ENCODE results near the gene PRR35.

The PRR35 gene

DNA sequence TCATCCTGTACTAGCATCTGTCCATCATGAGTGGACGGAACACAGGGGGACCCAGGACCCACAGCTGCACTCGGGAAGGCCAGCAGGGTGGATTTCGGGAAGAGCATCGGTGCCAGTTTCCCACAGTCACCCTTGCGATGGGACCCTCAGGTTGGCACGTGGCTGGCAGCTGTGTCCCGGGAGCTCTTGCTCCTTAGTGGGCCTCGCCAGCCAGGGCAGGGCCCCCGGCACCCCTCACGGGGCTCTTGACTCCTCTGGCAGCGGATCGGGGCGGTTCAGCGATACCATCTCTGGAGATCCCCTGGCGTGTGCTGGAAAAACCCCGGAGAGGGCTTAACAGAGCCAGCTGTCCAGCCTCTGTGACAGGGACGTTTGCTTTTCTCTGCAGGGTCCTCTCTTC is 23.4 kb upstream of the PRR35 start:
- Histone ChIP-seq H3K4me1 (ENCODE audit: control insufficient read depth in 1 of 2, insufficient read depth in 2 of 2, low read length in 2 of 2) (peaks cover 11 to 22% of the 10 kb centered on the region in 2 donors), H3K27ac (ENCODE audit: low read depth, low read length) (no peak overlapping the region)

DNA sequence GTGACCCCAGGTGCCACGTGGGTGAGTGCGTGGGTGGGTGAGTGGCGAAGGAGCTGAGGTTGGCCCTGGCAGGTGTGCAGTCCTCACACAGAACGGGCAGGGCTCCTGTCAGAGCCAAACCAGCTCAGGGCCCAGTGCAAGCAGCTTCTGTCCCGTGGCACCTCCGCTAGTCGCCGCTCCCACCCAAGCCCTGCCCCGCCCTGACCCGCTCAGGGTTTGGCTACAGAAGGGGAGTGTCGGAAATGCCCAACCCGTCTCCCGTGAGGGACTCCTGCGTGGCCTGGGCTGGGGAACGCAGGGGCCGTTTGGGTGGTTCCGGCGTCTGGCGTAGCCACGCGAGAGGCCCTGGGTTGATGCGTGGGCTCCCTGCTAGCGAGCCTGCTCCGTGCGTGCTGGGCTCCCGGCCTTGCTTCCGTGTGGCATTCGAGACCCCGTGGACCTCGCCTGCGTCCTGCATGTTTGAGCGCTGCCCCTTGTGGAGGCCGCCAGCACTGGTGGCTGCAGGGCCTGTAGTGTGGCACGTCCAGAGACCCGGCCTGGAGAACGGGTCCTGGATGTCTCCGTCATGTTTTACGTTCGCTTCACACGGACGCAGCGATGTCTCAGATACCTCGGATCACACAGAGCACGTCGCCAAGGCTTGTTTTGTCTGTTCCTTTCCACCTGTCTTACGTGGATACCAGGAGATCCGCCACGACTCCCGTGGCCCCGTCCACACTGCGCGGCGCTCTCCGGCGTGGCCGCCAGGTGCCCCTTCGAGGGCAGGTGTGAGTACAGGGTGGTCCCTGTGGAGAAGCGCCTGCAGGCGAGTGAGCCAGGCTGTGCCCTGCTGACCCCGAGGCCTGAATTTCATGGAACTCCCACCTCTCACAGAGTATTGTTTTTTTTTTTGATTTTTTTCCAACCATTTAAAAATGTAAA is 22.5 kb upstream of the PRR35 start:
- Histone ChIP-seq H3K27me3 (ENCODE audit: control insufficient read depth in 1 of 2, insufficient read depth in 2 of 2, low read length in 2 of 2) (no peaks in the 10 kb centered on the region), H3K36me3 (ENCODE audit: control insufficient read depth in 1 of 2, insufficient read depth in 2 of 2, low read length in 2 of 2) (peaks cover 8 to 39% of the 10 kb centered on the region in 2 donors), H3K4me3 (ENCODE audit: low read depth in 1 of 2, low read length in 2 of 2) (no peak overlapping the region), H3K9me3 (ENCODE audit: control insufficient read depth in 1 of 2, low read length in 2 of 2) (no peaks in the 10 kb centered on the region), H3K4me1 (ENCODE audit: control insufficient read depth in 1 of 2, insufficient read depth in 2 of 2, low read length in 2 of 2) (peaks cover 11 to 22% of the 10 kb centered on the region in 2 donors), H3K27ac (ENCODE audit: low read depth, low read length) (no peak overlapping the region), H3K9ac (ENCODE audit: low read depth in 1 of 2, low read length in 2 of 2) (no peak overlapping the region)

More for the DNA sequence above, 23.4 kb upstream of the PRR35 start:
- Histone ChIP-seq H3K9me3 (ENCODE audit: control insufficient read depth in 1 of 2, low read length in 2 of 2) (no peaks in the 10 kb centered on the region), H3K36me3 (ENCODE audit: control insufficient read depth in 1 of 2, insufficient read depth in 2 of 2, low read length in 2 of 2) (peaks cover 8 to 39% of the 10 kb centered on the region in 2 donors), H3K4me3 (ENCODE audit: low read depth in 1 of 2, low read length in 2 of 2) (no peak overlapping the region), H3K9ac (ENCODE audit: low read depth in 1 of 2, low read length in 2 of 2) (no peak overlapping the region), H3K27me3 (ENCODE audit: control insufficient read depth in 1 of 2, insufficient read depth in 2 of 2, low read length in 2 of 2) (no peaks in the 10 kb centered on the region)

DNA sequence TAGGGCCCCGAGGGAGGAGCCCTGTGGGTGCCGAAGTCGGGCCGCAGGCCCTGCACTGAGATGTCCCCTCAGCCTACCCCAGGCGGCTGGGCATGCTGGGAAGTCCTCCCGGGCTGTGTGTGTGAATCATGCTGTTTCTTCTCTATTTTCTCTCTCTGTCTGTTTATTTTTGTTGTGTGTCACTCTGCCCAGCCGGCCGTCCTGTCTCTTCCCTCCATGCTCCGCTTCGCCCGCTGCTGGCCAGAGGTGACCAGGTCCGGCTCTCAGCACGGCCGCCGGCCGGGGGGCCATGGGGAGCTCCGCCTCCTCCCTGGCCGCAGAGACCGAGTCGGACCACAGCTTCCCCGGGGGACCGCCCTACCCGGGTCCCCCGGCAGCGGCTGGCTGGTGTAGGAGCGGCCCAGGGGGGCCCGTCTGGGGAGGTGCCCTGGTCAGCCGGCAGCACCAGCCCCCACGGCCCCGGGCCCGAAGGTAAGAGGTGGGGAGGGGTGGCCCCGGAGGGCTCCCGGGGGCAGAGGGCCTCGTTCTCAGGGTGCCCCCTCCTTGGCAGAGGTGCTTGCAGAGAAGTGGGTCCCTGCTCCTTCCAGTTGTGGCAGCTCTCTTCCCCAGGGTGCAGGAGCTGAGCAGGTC is 20.2 kb upstream of the PRR35 start:
- Histone ChIP-seq H3K9me3 (ENCODE audit: control insufficient read depth in 1 of 2, low read length in 2 of 2) (no peaks in the 10 kb centered on the region), H3K9ac (ENCODE audit: low read depth in 1 of 2, low read length in 2 of 2) (no peak overlapping the region), H3K4me3 (ENCODE audit: low read depth in 1 of 2, low read length in 2 of 2) (no peak overlapping the region), H3K27ac (ENCODE audit: low read depth, low read length) (no peak overlapping the region), H3K27me3 (ENCODE audit: control insufficient read depth in 1 of 2, insufficient read depth in 2 of 2, low read length in 2 of 2) (no peaks in the 10 kb centered on the region), H3K4me1 (ENCODE audit: control insufficient read depth in 1 of 2, insufficient read depth in 2 of 2, low read length in 2 of 2) (peaks cover 3 to 10% of the 10 kb centered on the region in 2 donors), H3K36me3 (ENCODE audit: control insufficient read depth in 1 of 2, insufficient read depth in 2 of 2, low read length in 2 of 2) (peaks cover 8 to 39% of the 10 kb centered on the region in 2 donors)

DNA sequence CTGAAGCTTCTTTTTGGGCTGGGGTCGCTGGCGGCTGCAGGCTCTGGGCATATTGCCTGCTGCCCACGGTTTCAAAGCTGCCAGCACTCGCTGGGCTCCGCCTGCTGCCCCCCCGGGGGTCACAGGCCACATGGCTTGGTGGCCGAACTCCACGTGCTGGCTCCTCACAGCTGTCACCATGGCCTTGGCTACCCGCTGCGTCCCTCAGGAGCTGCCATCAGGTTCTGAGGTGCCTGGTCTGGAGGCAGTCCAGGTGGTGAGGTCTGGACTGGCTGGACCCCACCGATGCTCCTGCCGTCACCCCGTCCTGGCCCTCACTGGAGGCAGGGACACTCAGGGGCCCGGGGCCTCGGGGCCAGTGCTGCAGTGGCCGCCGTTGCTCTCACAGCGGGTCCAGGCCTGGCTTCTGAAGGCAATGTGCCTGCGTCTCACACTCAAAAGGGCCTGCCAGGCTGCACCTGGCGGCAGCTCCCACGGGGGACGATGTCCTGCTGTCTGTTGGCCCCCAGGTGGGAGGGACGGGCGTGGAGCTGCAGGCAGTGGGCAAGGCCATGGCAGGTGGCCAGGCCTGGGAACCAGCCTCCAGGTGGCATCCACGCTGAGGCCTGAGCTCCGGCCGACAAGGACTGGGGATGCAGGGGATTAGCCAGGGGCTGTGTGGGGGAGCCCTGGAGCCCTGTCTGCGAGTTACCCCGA is 19.4 kb upstream of the PRR35 start:
- Histone ChIP-seq H3K4me3 (ENCODE audit: low read depth in 1 of 2, low read length in 2 of 2) (no peak overlapping the region), H3K4me1 (ENCODE audit: control insufficient read depth in 1 of 2, insufficient read depth in 2 of 2, low read length in 2 of 2) (peaks cover 0 to 6% of the 10 kb centered on the region in 2 donors), H3K27ac (ENCODE audit: low read depth, low read length) (no peak overlapping the region), H3K27me3 (ENCODE audit: control insufficient read depth in 1 of 2, insufficient read depth in 2 of 2, low read length in 2 of 2) (no peaks in the 10 kb centered on the region), H3K9me3 (ENCODE audit: control insufficient read depth in 1 of 2, low read length in 2 of 2) (no peaks in the 10 kb centered on the region), H3K9ac (ENCODE audit: low read depth in 1 of 2, low read length in 2 of 2) (no peak overlapping the region), H3K36me3 (ENCODE audit: control insufficient read depth in 1 of 2, insufficient read depth in 2 of 2, low read length in 2 of 2) (peaks cover 8 to 39% of the 10 kb centered on the region in 2 donors)

DNA sequence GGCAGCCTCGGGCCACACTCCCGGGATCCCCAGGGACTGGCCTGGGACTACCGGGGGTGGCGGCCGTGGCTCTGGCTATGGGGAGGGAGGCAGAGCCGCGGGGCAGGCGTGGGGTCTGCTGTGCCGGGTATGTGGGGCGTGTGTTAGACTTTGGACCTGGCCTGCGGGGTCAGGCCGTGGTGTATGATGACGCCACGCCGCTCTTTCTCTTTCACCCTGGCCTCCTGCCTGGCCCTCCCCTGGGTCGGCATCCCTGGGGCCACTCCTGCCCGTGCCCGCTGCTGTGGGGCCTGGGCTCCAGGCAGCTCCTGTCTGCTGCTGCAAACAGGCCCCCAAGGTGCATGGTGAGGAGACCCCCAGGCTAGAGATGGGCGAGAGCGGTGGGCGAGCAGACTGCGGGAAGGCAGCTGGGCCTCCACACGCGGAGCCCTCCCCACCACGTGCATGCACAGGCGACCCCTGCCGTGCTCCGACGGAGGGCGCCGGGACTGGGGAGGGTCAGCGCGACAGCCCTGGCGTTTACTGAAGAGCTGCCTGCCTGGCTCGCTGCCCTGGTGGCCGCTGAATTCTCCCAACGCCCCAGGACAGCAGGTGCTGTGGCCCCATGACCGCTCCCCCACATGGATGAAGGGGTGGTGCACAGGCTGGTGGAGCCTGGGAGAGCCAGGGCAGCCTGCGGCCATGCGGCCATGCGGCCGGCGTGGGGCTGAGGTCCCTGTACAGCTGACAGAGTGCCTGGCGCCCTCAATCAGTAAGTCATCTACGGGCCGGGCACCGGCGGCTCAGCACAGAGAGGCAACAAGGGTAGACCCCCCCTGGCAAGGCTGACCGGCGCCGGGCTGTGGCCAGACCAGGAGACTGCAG is 16.7 kb upstream of the PRR35 start:
- Histone ChIP-seq H3K4me1 (ENCODE audit: control insufficient read depth in 1 of 2, insufficient read depth in 2 of 2, low read length in 2 of 2) (peaks cover 0 to 6% of the 10 kb centered on the region in 2 donors), H3K36me3 (ENCODE audit: control insufficient read depth in 1 of 2, insufficient read depth in 2 of 2, low read length in 2 of 2) (peaks cover under 1 to 30% of the 10 kb centered on the region in 2 donors), H3K4me3 (ENCODE audit: low read depth in 1 of 2, low read length in 2 of 2) (no peak overlapping the region), H3K9ac (ENCODE audit: low read depth in 1 of 2, low read length in 2 of 2) (no peak overlapping the region), H3K27me3 (ENCODE audit: control insufficient read depth in 1 of 2, insufficient read depth in 2 of 2, low read length in 2 of 2) (no peaks in the 10 kb centered on the region), H3K27ac (ENCODE audit: low read depth, low read length) (no peak overlapping the region), H3K9me3 (ENCODE audit: control insufficient read depth in 1 of 2, low read length in 2 of 2) (no peaks in the 10 kb centered on the region)

DNA sequence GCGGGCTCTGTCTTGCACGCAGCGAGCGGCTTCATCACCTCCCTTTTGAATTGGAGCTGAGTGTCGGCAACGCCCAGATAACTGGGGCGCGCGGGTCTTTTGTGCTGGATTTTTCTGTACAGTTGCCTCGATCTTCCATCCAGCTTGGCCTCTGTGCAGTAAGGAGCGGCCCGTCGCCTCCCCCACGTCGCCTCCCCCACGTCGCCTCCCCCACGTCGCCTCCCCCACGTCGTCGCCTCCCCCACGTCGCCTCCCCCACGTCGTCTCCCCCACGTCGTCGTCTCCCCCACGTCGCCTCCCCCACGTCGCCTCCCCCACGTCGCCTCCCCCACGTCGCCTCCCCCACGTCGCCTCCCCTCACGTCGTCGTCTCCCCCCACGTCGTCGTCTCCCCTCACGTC is 15.7 kb upstream of the PRR35 start:
- no peak overlapping the region for H3K9ac ChIP-seq (ENCODE audit: low read depth in 1 of 2, low read length in 2 of 2)
- H3K27ac ChIP-seq (ENCODE audit: low read depth, low read length) = no peak overlapping the region
- H3K4me3 ChIP-seq (ENCODE audit: low read depth in 1 of 2, low read length in 2 of 2) = no peak overlapping the region
- H3K36me3 ChIP-seq (ENCODE audit: control insufficient read depth in 1 of 2, insufficient read depth in 2 of 2, low read length in 2 of 2) = peaks cover 4 to 35% of the 10 kb centered on the region in 2 donors
- no peaks in the 10 kb centered on the region for H3K27me3 ChIP-seq (ENCODE audit: control insufficient read depth in 1 of 2, insufficient read depth in 2 of 2, low read length in 2 of 2)
- H3K9me3 ChIP-seq (ENCODE audit: control insufficient read depth in 1 of 2, low read length in 2 of 2) = no peaks in the 10 kb centered on the region
- peaks cover 0 to 6% of the 10 kb centered on the region in 2 donors for H3K4me1 ChIP-seq (ENCODE audit: control insufficient read depth in 1 of 2, insufficient read depth in 2 of 2, low read length in 2 of 2)

DNA sequence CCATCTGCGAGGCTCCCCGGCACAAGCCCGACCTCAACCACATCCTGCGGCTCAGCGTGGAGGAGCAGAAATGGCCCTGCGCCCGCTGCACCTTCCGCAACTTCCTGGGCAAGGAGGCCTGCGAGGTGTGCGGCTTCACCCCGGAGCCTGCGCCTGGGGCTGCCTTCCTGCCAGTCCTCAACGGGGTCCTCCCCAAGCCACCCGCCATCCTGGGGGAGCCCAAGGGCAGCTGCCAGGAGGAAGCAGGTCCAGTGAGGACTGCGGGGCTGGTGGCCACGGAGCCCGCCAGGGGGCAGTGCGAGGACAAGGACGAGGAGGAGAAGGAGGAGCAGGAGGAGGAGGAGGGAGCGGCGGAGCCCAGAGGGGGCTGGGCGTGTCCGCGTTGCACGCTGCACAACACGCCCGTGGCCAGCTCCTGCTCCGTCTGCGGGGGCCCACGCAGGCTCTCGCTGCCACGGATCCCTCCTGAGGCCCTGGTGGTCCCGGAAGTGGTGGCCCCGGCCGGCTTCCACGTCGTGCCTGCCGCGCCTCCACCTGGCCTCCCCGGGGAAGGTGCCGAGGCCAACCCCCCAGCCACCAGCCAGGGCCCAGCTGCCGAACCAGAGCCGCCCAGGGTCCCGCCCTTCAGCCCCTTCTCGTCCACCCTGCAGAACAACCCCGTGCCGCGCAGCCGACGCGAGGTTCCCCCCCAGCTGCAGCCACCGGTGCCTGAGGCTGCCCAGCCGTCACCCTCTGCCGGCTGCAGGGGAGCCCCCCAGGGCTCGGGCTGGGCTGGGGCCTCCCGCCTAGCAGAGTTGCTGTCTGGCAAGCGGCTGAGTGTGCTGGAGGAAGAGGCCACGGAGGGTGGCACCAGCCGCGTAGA is 13.1 kb upstream of the PRR35 start:
- H3K27me3 ChIP-seq (ENCODE audit: control insufficient read depth in 1 of 2, insufficient read depth in 2 of 2, low read length in 2 of 2) = no peaks in the 10 kb centered on the region
- peaks cover 8 to 40% of the 10 kb centered on the region in 2 donors for H3K36me3 ChIP-seq (ENCODE audit: control insufficient read depth in 1 of 2, insufficient read depth in 2 of 2, low read length in 2 of 2)
- no peak overlapping the region for H3K9ac ChIP-seq (ENCODE audit: low read depth in 1 of 2, low read length in 2 of 2)
- no peak overlapping the region for H3K4me3 ChIP-seq (ENCODE audit: low read depth in 1 of 2, low read length in 2 of 2)
- H3K9me3 ChIP-seq (ENCODE audit: control insufficient read depth in 1 of 2, low read length in 2 of 2) = no peaks in the 10 kb centered on the region
- H3K27ac ChIP-seq (ENCODE audit: low read depth, low read length) = no peak overlapping the region
- peaks cover 0 to 6% of the 10 kb centered on the region in 2 donors for H3K4me1 ChIP-seq (ENCODE audit: control insufficient read depth in 1 of 2, insufficient read depth in 2 of 2, low read length in 2 of 2)

DNA sequence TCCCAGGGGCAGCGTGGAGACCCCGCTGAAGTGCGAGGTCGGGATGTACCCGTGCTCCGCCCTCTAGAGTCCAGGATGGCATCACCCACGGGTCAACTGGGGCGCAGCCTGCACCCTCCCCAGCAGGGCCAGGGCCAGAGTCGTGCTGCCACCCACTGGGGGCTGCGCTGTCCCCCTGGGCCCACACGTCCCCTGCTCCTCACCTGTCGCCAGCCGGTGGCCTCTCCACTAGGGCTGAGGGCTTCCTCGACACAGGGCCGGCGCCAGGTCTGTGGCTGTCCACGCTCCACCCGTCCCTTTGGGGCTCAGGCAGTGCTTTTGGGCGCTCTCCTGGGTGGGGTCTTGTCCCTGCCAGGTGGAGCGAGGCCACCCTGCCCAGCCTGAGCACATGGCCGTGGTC is 11.6 kb upstream of the PRR35 start:
- Histone ChIP-seq H3K27me3 (ENCODE audit: control insufficient read depth in 1 of 2, insufficient read depth in 2 of 2, low read length in 2 of 2) (no peaks in the 10 kb centered on the region), H3K4me1 (ENCODE audit: control insufficient read depth in 1 of 2, insufficient read depth in 2 of 2, low read length in 2 of 2) (peaks cover 0 to 2% of the 10 kb centered on the region in 2 donors), H3K9me3 (ENCODE audit: control insufficient read depth in 1 of 2, low read length in 2 of 2) (no peaks in the 10 kb centered on the region), H3K27ac (ENCODE audit: low read depth, low read length) (no peak overlapping the region), H3K4me3 (ENCODE audit: low read depth in 1 of 2, low read length in 2 of 2) (no peak overlapping the region), H3K36me3 (ENCODE audit: control insufficient read depth in 1 of 2, insufficient read depth in 2 of 2, low read length in 2 of 2) (peaks cover 8 to 43% of the 10 kb centered on the region in 2 donors), H3K9ac (ENCODE audit: low read depth in 1 of 2, low read length in 2 of 2) (no peak overlapping the region)
